Mesenteric fat pad (tissue), 1 donor: ENCODE measurements around the gene HDHD2. TPM values are rescaled to one million over a fixed set of nuclear protein-coding genes. Genes with fewer than 3 reads are reported as not detected.
"Not testable (repeated sequence)": the region's sequence is repeated elsewhere in the genome, so short reads cannot be mapped to it uniquely, and the experiment has no call there.

Source experiments
- DNase-seq: peaks from one replicate; pipeline ENCODE4 v3.0.0-alpha.2; 2020; ENCODE audit warnings: low spot score
- long read RNA-seq: library from polyadenylated mRNA; unstranded; transcript quantifications from one replicate; pipeline ENCODE4 v2.0.0, GENCODE V29; 2020
- total RNA-seq: library from RNA; stranded (reverse); fragmentation: NEBNext Ultra II Directional; extraction: Animal tissue kit (Norgen Biotek cat#: 25700); gene quantifications from one replicate; pipeline ENCODE4 v1.2.1, GENCODE V29; 2021
- donor health status: DM: yes; HTN: yes; CAD: no.

HDHD2 gene, protein sequence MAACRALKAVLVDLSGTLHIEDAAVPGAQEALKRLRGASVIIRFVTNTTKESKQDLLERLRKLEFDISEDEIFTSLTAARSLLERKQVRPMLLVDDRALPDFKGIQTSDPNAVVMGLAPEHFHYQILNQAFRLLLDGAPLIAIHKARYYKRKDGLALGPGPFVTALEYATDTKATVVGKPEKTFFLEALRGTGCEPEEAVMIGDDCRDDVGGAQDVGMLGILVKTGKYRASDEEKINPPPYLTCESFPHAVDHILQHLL
- 34.8 TPM for total RNA-seq
- long read RNA-seq, transcript HDHD2-201 (7 exons, 2,212 nt): major isoform, 84 of 134 reads
- long read RNA-seq, transcript HDHD2-205 (7 exons, 2,224 nt): minor isoform, 21 of 134 reads
- long read RNA-seq, partial matches to known transcripts: 2 of 134 reads
- long read RNA-seq, other reads (novel, unspliced or antisense): 24 of 134 reads

- DNase-seq: peak; percentile 95
Observed at GRCh38 chr18:47150029-47150823, at the start of gene HDHD2. HDHD2 (minus strand) TSS chr18:47150500; CDS start chr18:47136439, 14,061 bp downstream.

DNA sequence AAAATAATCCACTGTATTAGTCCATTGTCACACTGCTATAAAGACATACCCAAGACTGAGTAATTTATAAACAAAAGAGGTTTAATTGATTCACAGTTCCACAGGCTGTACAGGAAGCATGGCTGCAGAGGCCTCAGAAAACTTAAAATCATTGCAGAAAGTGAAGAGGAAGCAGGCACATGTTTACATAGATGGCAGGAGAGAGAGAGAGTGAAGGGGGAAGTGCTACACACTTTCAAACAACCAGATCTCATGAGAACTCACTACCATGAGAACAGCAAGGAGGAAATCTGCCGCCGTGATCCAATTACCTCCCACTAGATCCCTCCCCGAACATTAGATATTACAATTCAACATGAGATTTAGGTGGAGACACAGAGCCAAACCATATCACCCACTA, 45.7 kb upstream of the HDHD2 start:
- DNase-seq: not testable (repeated sequence)

DNA sequence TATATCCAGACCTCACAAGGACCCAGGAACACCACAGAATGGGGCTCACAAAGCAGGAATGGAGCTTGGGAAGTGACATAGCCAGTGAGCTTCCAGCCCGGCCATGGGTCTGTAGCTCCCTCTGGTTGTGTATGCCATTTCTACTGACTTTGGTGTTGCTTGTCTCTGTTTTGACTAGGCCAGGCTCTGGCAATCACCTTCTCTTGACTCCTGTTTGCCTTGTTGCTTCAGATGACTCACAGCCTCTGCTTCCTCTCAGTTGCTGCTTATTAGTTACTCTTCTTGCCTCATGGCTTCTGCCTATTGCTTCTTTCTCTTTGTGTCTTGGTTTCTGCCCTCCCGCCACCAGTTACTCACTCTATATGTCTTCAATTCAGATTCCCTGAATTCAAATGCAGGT, 41.7 kb upstream of the HDHD2 start:
- DNase-seq: no peak

- DNase-seq: no peak
Observed at GRCh38 chr18:47187721-47188120, 37.4 kb upstream of the HDHD2 start.

DNA sequence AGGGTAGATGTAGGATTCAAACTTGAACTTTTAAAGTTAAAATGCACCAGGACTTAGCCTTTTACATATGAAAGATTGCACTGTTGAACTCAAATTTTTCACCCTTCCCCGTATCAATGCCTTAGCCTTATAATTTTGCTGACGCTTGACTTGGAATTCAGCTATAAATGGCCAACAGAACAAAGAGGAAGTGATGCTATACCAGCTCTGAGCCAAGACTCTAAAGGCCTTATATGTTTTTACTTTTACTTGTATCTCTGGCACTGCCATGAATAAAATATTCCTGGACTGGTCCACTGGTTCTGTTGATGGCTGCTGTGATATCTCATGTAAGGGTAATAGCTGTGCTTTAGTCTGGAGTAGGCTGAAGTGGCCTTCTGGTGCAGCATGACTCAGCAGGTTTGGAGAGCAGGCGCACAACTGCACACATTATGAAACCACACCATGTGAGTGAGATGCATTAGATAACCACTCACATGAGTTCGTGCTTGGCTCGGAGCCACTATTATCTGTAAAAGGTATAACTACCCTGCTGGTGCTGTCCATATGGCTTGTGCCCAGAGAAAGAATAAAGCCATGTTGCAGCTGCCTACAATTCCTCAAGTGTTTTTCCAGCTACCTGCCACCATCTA, 34.2 kb upstream of the HDHD2 start:
- no peak for DNase-seq

GRCh38 chr18:47182156-47182555, 31.9 kb upstream of the HDHD2 start:
- not testable (repeated sequence) for DNase-seq

DNA sequence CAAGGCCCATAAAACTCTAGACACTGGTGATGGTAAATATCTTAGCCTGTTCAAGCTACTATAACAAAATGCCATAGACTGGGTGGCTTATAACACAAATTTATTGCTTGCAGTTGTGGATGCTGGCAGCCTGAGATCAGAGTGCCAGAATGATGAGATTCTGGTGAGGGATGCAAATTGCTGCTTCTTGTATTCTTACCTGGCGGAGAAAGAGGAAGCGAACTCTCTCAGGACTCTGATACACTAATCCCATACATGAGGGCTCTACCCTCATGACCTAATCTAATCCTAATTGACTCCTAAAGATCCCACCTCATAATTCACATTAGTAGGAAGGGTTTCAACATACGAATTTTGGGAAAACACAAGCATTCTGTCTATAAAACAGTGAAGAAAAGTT, 30.5 kb upstream of the HDHD2 start:
- DNase-seq: no peak

DNA sequence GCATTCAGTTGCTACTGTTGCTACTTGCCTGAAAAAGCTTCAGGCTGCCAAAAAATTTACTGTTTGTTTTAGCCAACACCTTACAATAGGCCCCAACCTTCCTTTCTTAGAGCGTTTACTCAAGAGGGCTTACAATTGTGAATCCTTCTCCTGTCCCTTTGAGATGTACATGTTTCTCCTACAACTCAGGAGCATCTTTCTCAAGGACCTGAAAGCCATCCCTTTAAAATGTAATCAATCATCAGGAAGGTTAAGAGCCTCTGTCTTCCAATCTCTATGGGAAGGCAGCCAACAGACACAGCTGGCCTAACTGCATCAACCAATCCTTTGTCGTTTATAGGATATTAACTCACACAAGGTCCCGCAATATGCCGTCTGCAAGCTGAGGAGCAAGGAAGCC, 29.2 kb upstream of the HDHD2 start:
- no peak for DNase-seq

DNA sequence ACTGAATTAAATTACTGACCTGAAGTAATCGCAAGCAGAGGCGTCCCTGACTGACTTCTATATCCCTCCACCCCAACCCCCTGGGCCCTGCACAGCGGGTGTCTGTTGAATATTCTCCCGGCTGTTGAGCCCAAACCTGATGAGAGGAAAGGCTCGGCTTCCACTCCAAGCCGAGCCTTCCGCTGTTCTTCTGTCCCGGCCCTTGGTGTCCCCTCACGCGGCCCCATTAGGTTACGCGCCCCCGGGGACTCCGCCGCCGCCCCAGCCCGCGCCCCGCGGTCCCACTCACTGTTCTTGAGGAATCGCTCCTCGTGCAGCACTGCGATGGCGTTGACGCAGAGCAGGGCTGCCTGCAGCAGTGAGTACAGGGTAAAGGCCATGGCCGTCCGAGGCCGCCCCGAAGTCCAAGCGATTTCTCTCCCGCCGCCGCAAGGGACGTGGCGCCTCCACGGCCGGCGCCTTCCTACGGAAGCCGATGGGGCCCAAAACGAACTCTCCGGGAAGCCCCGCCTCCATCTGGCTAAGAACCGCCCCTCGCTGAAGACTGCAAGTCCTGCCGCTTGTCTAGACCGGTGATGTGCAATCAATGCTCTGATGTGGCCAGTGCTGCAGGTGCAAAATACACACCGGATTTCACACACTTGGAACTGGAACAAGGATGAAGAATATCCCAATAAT, 25.7 kb upstream of the HDHD2 start, which contains the start of gene IER3IP1:
TSS of gene IER3IP1 (minus strand) at position 467 of the 678 bp plus-strand sequence. CDS start at position 380, 87 bp downstream.
- DNase-seq: peak; percentile 95

- no peak for DNase-seq
Observed at GRCh38 chr18:47175283-47175897, 25.1 kb upstream of the HDHD2 start.

GRCh38 chr18:47174545-47175116, 24.3 kb upstream of the HDHD2 start:
- no peak for DNase-seq

DNA sequence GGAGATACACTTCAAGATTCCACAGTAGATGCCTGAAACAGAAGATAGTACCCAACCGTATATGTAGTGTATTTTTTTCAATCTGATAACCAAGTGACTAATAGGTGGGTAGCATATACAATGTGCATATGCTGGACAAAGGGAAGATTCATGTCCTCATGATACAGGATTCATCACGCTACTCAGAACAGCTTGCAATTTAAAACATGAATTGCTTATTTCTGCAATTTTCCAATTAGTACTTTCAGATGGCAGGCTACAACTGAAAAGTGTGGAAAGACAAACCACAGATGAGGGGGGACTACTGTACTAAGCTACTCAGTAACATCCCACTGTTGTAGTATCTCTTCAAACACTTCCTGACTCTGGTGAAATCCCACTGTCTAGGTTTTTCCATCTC, 22.2 kb upstream of the HDHD2 start:
- DNase-seq: no peak

DNA sequence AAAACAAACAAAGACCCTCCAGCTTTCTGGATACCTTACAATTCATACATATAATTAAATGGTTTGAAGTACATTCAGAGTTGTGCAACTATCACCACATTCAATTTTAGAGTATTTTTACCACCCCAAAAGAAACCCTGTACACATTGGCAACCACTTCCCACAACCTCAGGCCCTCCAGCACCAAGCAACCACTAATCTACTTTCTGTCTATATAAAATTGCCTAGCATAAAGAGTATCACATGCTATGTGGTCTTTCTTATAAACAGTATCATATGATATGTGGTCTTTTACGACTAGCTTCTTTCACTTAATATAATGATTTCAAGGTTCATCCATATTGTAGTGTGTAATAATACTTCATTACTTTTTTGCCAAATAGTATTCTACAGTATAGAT, 18.6 kb upstream of the HDHD2 start:
- DNase-seq: no peak

GRCh38 chr18:47168509-47168908, 18.2 kb upstream of the HDHD2 start:
- no peak for DNase-seq

DNA sequence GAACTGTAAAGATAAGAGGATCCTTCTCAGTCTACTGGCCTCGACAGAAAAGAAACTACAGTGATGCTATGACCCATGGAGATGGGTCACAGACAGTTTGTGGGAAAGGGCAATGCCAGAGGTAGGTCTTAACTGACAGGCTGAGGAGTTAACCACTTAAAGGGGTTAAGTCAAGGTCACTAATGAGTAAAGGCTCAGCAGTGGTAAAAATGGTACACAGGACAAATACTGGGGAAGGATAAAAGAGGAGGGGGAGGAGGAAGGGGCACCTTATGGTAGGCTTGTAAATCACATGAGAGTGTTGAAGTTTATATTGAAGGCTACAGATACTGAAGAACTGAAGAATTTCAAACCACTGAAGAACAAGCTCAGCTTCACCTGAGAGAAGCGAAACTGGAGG, 16.0 kb upstream of the HDHD2 start:
- no peak for DNase-seq

DNA sequence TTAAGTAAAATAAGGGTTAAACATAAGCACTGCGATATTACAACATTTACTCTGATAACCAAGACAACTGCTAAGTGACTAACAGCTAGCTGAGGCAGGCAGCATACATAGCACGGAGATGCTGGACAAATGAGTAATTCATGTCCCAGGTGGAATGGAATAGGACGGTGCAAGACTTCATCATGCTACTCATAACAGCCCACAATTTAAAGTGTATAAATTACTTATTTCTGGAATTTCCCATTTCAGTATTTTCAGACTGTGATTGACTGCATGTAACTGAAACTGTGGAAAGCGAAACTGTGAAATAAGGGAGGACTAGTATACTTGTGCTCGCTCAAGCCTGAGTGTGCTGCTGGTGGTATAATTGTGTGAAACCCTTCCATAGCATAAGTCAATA, 12.9 kb upstream of the HDHD2 start:
- no peak for DNase-seq

GRCh38 chr18:47160256-47160655, 10.0 kb upstream of the HDHD2 start:
- no peak for DNase-seq

- not testable (repeated sequence) for DNase-seq
Observed at GRCh38 chr18:47158404-47158803, 8.1 kb upstream of the HDHD2 start.

GRCh38 chr18:47151439-47151838, 1.1 kb upstream of the HDHD2 start:
- no peak for DNase-seq

DNA sequence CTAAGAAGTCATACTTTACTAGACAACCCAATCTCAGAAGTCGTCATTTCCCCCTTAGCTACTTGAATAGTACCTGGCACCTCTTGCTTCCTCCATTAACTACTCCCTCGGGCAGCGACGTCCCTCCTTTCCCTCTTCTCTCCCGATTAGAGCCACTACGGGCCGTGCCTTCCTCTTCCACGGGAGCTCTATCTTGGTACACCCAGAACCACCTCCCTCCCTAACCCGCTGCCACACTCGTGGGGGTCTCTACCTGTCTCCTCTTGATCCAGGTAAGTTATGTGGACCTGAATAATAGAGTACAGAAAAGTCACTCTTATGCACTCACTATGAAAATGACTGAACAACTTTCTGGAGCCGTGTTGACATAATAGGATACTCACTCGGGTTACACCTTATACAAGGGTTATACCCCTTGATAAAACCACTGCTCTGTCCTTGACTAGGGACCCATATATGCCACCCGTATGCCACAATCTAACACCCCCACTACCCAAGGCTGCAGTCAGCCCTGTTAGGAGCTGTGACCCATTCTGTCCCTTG, 595 bp upstream of the HDHD2 start:
- no peak for DNase-seq
